PC-3 (cell line): ENCODE results near the gene COL4A6.

ENCODE experiments used
- EZH2 ChIP-seq: fragments of 300-600 bp; sonication (generic); IDR thresholded peaks from one replicate; pipeline ENCODE4 v1.6.1; 2017; ENCODE audit warnings: antibody characterized with exemption, mild to moderate bottlenecking, low read length; ENCODE audit not compliant: unreplicated experiment
- EZH2phosphoT487 ChIP-seq: fragments of 300-600 bp; sonication (generic); IDR thresholded peaks from 2 replicates; pipeline ENCODE4 v1.6.1; 2018; ENCODE audit warnings: mild to moderate bottlenecking, antibody characterized with exemption, low read length, borderline replicate concordance
- TF ChIP-seq, protein P1 (sequence below): fragments of 300-600 bp; sonication (generic); conservative IDR thresholded peaks from 2 replicates; pipeline ENCODE4 v1.5.1; 2017; ENCODE audit warnings: antibody characterized with exemption, low read depth, mild to moderate bottlenecking, low read length

DNA sequence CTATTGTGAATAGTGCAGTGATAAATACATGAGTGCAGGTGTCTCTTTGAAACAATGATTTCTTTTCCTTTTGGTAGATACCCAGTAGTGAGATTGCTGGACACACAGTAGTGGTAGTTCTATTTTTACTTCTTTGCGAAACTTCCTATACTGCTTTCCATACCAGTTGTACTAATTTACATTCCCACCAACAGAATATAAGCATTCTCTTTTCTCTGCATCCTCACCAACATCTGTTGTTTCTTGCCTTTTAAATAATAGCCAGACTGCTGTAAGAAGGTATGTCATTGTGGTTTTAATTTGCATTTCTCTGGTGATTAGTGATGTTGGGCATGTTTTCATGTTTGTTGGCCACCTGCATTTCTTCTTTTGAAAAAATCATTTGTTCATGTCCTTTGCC is 105.9 kb downstream of the COL4A6 start:
- TF ChIP-seq, protein P1, sequence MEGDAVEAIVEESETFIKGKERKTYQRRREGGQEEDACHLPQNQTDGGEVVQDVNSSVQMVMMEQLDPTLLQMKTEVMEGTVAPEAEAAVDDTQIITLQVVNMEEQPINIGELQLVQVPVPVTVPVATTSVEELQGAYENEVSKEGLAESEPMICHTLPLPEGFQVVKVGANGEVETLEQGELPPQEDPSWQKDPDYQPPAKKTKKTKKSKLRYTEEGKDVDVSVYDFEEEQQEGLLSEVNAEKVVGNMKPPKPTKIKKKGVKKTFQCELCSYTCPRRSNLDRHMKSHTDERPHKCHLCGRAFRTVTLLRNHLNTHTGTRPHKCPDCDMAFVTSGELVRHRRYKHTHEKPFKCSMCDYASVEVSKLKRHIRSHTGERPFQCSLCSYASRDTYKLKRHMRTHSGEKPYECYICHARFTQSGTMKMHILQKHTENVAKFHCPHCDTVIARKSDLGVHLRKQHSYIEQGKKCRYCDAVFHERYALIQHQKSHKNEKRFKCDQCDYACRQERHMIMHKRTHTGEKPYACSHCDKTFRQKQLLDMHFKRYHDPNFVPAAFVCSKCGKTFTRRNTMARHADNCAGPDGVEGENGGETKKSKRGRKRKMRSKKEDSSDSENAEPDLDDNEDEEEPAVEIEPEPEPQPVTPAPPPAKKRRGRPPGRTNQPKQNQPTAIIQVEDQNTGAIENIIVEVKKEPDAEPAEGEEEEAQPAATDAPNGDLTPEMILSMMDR, result no peak
- TF ChIP-seq EZH2 (no peak), EZH2phosphoT487 (no peak)
